ENCODE measurements around the gene TEC.
A peak's percentile ranks its signal among the peaks of the same experiment; 100 is the strongest.
"Not testable (repeated sequence)": the region's sequence is repeated elsewhere in the genome, so short reads cannot be mapped to it uniquely, and the experiment has no call there.

The TEC gene

GRCh38 chr4:48268956-48269860 is at the start of gene TEC:
Gene TEC (minus strand): TSS chr4:48269838. CDS start chr4:48228614, 41,224 bp downstream.
- Histone ChIP-seq H3K4me2 (ENCODE audit: low read depth, low read length) (peak within 1 kb of the TSS; percentile 67), H3K4me3 (ENCODE audit: low read length) (peak within 1 kb of the TSS; percentile 93), H3K9me3 (replicated peaks; ENCODE audit: insufficient read depth, low read length) (no peaks in the 10 kb centered on the region), H3K4me1 (ENCODE audit: low read length) (peaks cover 14% of the 10 kb centered on the region), H3F3A (ENCODE audit: insufficient read depth, low read length) (peaks cover 19% of the 10 kb centered on the region), H3K9ac (ENCODE audit: low read length) (peak within 1 kb of the TSS; percentile 82), H3K27ac (ENCODE audit: low read length) (peak within 1 kb of the TSS; percentile 91), H3K9me2 (replicated peaks; ENCODE audit: insufficient read depth, low read length) (no peaks in the 10 kb centered on the region), H4K20me1 (ENCODE audit: insufficient read depth, low read length) (no peaks in the 10 kb centered on the region), H3K79me2 (ENCODE audit: low read length) (peaks cover 52% of the 10 kb centered on the region), H2AFZ (ENCODE audit: low read length) (peak within 1 kb of the TSS; percentile 79), H3K27me3 (replicated peaks; ENCODE audit: insufficient read depth, low read length) (no peaks in the 10 kb centered on the region), H3K36me3 (replicated peaks; ENCODE audit: insufficient read depth, low read length) (no peaks in the 10 kb centered on the region)
- TF ChIP-seq EZH2phosphoT487 (IDR thresholded peaks at IDR 0.05; ENCODE audit: low read length) (no peak), EZH2 (optimal IDR thresholded peaks at IDR 0.05; ENCODE audit: low read depth, low read length) (no peak)
- TF ChIP-seq, protein P1, sequence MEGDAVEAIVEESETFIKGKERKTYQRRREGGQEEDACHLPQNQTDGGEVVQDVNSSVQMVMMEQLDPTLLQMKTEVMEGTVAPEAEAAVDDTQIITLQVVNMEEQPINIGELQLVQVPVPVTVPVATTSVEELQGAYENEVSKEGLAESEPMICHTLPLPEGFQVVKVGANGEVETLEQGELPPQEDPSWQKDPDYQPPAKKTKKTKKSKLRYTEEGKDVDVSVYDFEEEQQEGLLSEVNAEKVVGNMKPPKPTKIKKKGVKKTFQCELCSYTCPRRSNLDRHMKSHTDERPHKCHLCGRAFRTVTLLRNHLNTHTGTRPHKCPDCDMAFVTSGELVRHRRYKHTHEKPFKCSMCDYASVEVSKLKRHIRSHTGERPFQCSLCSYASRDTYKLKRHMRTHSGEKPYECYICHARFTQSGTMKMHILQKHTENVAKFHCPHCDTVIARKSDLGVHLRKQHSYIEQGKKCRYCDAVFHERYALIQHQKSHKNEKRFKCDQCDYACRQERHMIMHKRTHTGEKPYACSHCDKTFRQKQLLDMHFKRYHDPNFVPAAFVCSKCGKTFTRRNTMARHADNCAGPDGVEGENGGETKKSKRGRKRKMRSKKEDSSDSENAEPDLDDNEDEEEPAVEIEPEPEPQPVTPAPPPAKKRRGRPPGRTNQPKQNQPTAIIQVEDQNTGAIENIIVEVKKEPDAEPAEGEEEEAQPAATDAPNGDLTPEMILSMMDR (IDR thresholded peaks at IDR 0.05; ENCODE audit: low read length), result no peak
- DNase-seq, result peak; percentile 59

- Histone ChIP-seq H4K20me1 (ENCODE audit: insufficient read depth, low read length) (no peaks in the 10 kb centered on the region), H3K27me3 (replicated peaks; ENCODE audit: insufficient read depth, low read length) (no peaks in the 10 kb centered on the region), H3K9ac (ENCODE audit: low read length) (no peak overlapping the region), H3K79me2 (ENCODE audit: low read length) (no peaks in the 10 kb centered on the region), H3K36me3 (replicated peaks; ENCODE audit: insufficient read depth, low read length) (no peaks in the 10 kb centered on the region), H3F3A (ENCODE audit: insufficient read depth, low read length) (no peaks in the 10 kb centered on the region), H3K4me1 (ENCODE audit: low read length) (no peaks in the 10 kb centered on the region), H3K9me2 (replicated peaks; ENCODE audit: insufficient read depth, low read length) (no peaks in the 10 kb centered on the region), H3K27ac (ENCODE audit: low read length) (no peak overlapping the region), H3K4me3 (ENCODE audit: low read length) (no peak overlapping the region), H3K4me2 (ENCODE audit: low read depth, low read length) (no peak overlapping the region), H3K9me3 (replicated peaks; ENCODE audit: insufficient read depth, low read length) (no peaks in the 10 kb centered on the region), H2AFZ (ENCODE audit: low read length) (no peak overlapping the region)
- DNase-seq, result peak; percentile 44
- no peak for TF ChIP-seq EZH2 (optimal IDR thresholded peaks at IDR 0.05; ENCODE audit: low read depth, low read length)
- TF ChIP-seq, protein P1 (IDR thresholded peaks at IDR 0.05; ENCODE audit: low read length), result peak; percentile 76
Observed at GRCh38 chr4:48315728-48316630, 46.3 kb upstream of the TEC start.

DNA sequence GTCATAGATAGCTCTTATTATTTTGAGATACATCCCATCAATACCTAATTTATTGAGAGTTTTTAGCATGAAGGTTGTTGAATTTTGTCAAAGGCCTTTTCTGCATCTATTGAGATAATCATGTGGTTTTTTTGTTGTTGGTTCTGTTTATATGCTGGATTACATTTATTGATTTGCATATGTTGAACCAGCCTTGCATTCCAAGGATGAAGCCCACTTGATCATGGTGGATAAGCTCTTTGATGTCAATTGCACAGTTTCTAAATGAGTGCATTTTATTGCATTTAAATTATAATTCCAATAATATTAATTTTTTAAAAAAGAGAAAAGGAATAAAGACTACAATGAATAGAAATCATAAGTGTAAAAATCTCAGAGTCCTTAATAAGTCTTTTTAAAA is 45.1 kb upstream of the TEC start:
- not testable (repeated sequence) for H3K36me3 ChIP-seq (replicated peaks; ENCODE audit: insufficient read depth, low read length); H3F3A ChIP-seq (ENCODE audit: insufficient read depth, low read length); H3K79me2 ChIP-seq (ENCODE audit: low read length); H3K4me2 ChIP-seq (ENCODE audit: low read depth, low read length); H2AFZ ChIP-seq (ENCODE audit: low read length); H3K27me3 ChIP-seq (replicated peaks; ENCODE audit: insufficient read depth, low read length); H3K4me3 ChIP-seq (ENCODE audit: low read length); H3K4me1 ChIP-seq (ENCODE audit: low read length); H3K9me2 ChIP-seq (replicated peaks; ENCODE audit: insufficient read depth, low read length); H3K9me3 ChIP-seq (replicated peaks; ENCODE audit: insufficient read depth, low read length); H3K9ac ChIP-seq (ENCODE audit: low read length); H3K27ac ChIP-seq (ENCODE audit: low read length); H4K20me1 ChIP-seq (ENCODE audit: insufficient read depth, low read length); DNase-seq

Measured in MM.1S (cell line).